Mesangial cell (primary cell): ENCODE data around the gene RPRM. TPM values are rescaled to one million over a fixed set of nuclear protein-coding genes. Genes with fewer than 3 reads are reported as not detected.

Source experiments
- total RNA-seq: library from RNA; depleted of rRNA; stranded (reverse); fragments of >200 nt; gene quantifications from 2 replicates; pipeline ENCODE4 v1.2.3, GENCODE V29; 2015

RPRM gene
- total RNA-seq: 0.13 TPM in 1 of 2 replicates, not detected in the other

DNA sequence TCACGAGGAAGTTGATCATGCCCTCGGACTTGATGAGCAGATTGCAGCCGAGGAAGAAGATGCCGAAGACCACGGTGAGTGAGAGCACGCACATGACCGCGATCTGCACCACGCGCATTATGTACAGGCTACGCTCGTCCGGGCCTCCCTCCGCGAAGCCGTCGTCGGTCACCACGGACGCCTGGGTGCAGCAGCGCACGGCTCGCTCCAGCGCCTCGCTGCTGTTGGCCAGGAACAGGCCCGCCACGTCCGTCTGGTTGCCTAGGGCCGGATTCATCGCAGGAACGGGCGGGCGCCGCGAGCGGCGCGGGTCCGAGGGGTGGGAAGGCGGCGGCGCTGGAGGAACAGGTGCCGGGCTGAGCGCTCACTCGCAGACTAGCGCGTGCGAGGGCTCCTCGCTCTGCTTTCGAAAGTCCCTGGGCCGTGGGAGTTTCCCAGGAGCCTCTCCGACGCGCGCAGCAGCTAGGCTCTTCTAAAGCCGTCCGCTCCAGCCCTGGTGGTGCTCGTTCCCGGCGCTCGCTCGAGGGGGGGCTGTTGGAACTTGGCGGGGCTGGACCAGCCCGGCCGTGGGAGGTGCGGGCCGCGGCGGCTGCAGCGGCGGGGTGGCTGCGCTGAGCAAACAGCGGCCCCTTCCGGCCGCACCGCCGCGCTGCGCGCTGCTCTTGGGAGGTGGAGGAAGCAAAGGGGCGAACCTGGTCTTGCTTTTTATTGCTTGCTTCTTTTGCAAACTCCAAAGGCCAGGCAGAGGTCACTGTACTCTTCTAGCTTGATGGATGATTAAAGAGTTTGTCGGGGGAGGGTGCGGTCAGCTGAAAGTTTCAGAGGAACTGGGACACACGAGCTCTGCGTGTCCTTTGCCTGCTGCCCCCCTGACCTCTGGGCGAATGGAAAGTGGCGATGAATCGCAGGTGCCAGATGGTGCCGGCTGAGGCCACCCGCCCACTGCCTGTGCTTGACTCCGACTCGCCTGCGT lies at the start of gene RPRM:
Gene RPRM, minus strand, starts transcription at position 474 of the 973 bp plus-strand sequence. Its CDS starts 197 bp downstream, at position 277.

